ENCODE data around the gene TTC39B. TPM values are rescaled to one million over a fixed set of nuclear protein-coding genes. Genes with fewer than 3 reads are reported as not detected.

The TTC39B gene
- total and polyA plus RNA-seq, 4 donors: 1.8 to 11.7 (median 2.8) TPM

GRCh38 chr9:15332939-15333338 is 25.9 kb upstream of the TTC39B start:
- Histone ChIP-seq H3K4me1 (ENCODE audit: control insufficient read depth in 4 of 4, insufficient read depth in 4 of 4, low read length in 3 of 4) (peaks cover 0 to 26% (median 16%) of the 10 kb centered on the region in 4 donors), H3K9me3 (ENCODE audit: control insufficient read depth in 4 of 4, low read length in 3 of 4) (no peaks in the 10 kb centered on the region), H3K36me3 (ENCODE audit: control insufficient read depth in 4 of 4, insufficient read depth in 3 of 4, low read depth in 1 of 4, low read length in 3 of 4) (no peaks in the 10 kb centered on the region), H3K4me3 (ENCODE audit: low read depth in 1 of 3, low read length in 3 of 3) (no peak overlapping the region), H3K27me3 (ENCODE audit: control insufficient read depth in 4 of 4, insufficient read depth in 4 of 4, low read length in 3 of 4) (no peaks in the 10 kb centered on the region), H3K27ac (ENCODE audit: low read depth in 1 of 2, low read length in 2 of 2) (peak overlapping the region; percentile 58 to 66), H3K9ac (ENCODE audit: low read depth in 1 of 2, low read length in 2 of 2) (no peak overlapping the region)
- 35% methylated on average over 2 of the region's 2 CpGs for WGBS
- no peak for TF ChIP-seq YY1 (IDR thresholded peaks at IDR 0.05)
- TF ChIP-seq TAF1 (conservative IDR thresholded peaks at IDR 0.05): no peak
- TF ChIP-seq JUND (IDR thresholded peaks at IDR 0.05): peak in 1 of 2 donors; percentile 10
- peak; percentile 62 to 63 for TF ChIP-seq RAD21 (IDR thresholded peaks at IDR 0.05)
- TF ChIP-seq RXRA (IDR thresholded peaks at IDR 0.05): peak in 1 of 2 donors; percentile 32
- peak; percentile 2 for TF ChIP-seq CTCF (IDR thresholded peaks at IDR 0.05; ENCODE audit: low read depth, low read length, missing input control)
- TF ChIP-seq NR2F2 (IDR thresholded peaks at IDR 0.05): peak; percentile 1
- TF ChIP-seq EGR1 (IDR thresholded peaks at IDR 0.05; ENCODE audit: low read depth in 2 of 2): peak in 1 of 2 donors; percentile 56
- TF ChIP-seq HNF4A (conservative IDR thresholded peaks at IDR 0.05): peak in 1 of 2 donors; percentile 43
- TF ChIP-seq ZBTB33 (IDR thresholded peaks at IDR 0.05): no peak
- peak; percentile 43 for TF ChIP-seq FOXA1 (IDR thresholded peaks at IDR 0.05)
- peak; percentile 33 for TF ChIP-seq MAX (IDR thresholded peaks at IDR 0.05)
- peak; percentile 36 for TF ChIP-seq FOXA2 (IDR thresholded peaks at IDR 0.05)
- DNase-seq (ENCODE audit: low spot score): no peak

GRCh38 chr9:15329539-15330109 is 22.6 kb upstream of the TTC39B start:
- 91% methylated on average over 4 of the region's 4 CpGs for WGBS
- Histone ChIP-seq H3K27ac (ENCODE audit: low read depth in 1 of 2, low read length in 2 of 2) (no peak overlapping the region), H3K27me3 (ENCODE audit: control insufficient read depth in 4 of 4, insufficient read depth in 4 of 4, low read length in 3 of 4) (no peaks in the 10 kb centered on the region), H3K36me3 (ENCODE audit: control insufficient read depth in 4 of 4, insufficient read depth in 3 of 4, low read depth in 1 of 4, low read length in 3 of 4) (no peaks in the 10 kb centered on the region), H3K4me3 (ENCODE audit: low read depth in 1 of 3, low read length in 3 of 3) (peak overlapping the region in 1 of 3 donors; percentile 42), H3K9ac (ENCODE audit: low read depth in 1 of 2, low read length in 2 of 2) (no peak overlapping the region), H3K4me1 (ENCODE audit: control insufficient read depth in 4 of 4, insufficient read depth in 4 of 4, low read length in 3 of 4) (peaks cover 0 to 26% (median 16%) of the 10 kb centered on the region in 4 donors), H3K9me3 (ENCODE audit: control insufficient read depth in 4 of 4, low read length in 3 of 4) (no peaks in the 10 kb centered on the region)
- TF ChIP-seq REST (IDR thresholded peaks at IDR 0.05) (peak; percentile 57), HNF4A (conservative IDR thresholded peaks at IDR 0.05) (no peak), MAX (IDR thresholded peaks at IDR 0.05) (no peak), FOXA2 (IDR thresholded peaks at IDR 0.05) (no peak)
- no peak for DNase-seq (ENCODE audit: low spot score)
